Stimulated activated CD8-positive, alpha-beta memory T cell treated with anti-CD3 and anti-CD28 coated beads, Interleukin-15, amount 100 ng/mL, for 4 hours (primary cell): ENCODE data around the gene POP7.
"Not testable (repeated sequence)": the region's sequence is repeated elsewhere in the genome, so short reads cannot be mapped to it uniquely, and the experiment has no call there.

Experiments used
- DNase-seq, 2 donors: peaks; one replicate each; pipeline ENCODE4 v3.0.0-alpha.2; 2020; ENCODE audit warnings: low read depth in 2 of 2

The POP7 gene

GRCh38 chr7:100705753-100706671 lies at the start of gene POP7:
POP7 (plus strand) TSS chr7:100706121; CDS start chr7:100706831, 710 bp downstream.
- peak; percentile 97 to 98 for DNase-seq

- DNase-seq = not testable (repeated sequence)
Measured at GRCh38 chr7:100662194-100662776, 43.6 kb upstream of the POP7 start.

- DNase-seq = no peak
Measured at GRCh38 chr7:100665168-100665726, 40.7 kb upstream of the POP7 start.

GRCh38 chr7:100667331-100668068 lies 38.4 kb upstream of the POP7 start:
- DNase-seq = no peak

GRCh38 chr7:100668069-100668449 lies 37.9 kb upstream of the POP7 start:
- no peak for DNase-seq

- DNase-seq = not testable (repeated sequence)
Measured at GRCh38 chr7:100669106-100669505, 36.8 kb upstream of the POP7 start.

- no peak for DNase-seq
Measured at GRCh38 chr7:100670074-100670473, 35.8 kb upstream of the POP7 start.

GRCh38 chr7:100671353-100672327 lies 34.3 kb upstream of the POP7 start:
- no peak for DNase-seq

GRCh38 chr7:100673302-100673941 lies 32.5 kb upstream of the POP7 start, which contains the start of gene GNB2:
GNB2 (plus strand) TSS chr7:100673740; CDS start chr7:100676266, 2,526 bp downstream.
- DNase-seq = peak; percentile 95 to 97

GRCh38 chr7:100673942-100674410 lies 31.9 kb upstream of the POP7 start:
- DNase-seq = no peak

- no peak for DNase-seq
Measured at GRCh38 chr7:100674411-100675104, 31.4 kb upstream of the POP7 start.

- DNase-seq = no peak
Measured at GRCh38 chr7:100675105-100675451, 30.8 kb upstream of the POP7 start.

GRCh38 chr7:100675581-100676350 lies 30.2 kb upstream of the POP7 start:
- DNase-seq = peak; percentile 70 to 79

GRCh38 chr7:100676501-100677306 lies 29.2 kb upstream of the POP7 start:
- no peak for DNase-seq

- DNase-seq = no peak
Measured at GRCh38 chr7:100677308-100678267, 28.3 kb upstream of the POP7 start.

- no peak for DNase-seq
Measured at GRCh38 chr7:100678291-100678984, 27.5 kb upstream of the POP7 start.
